HepG2 (cell line): ENCODE measurements around the gene PARD3. TPM values are rescaled to one million over a fixed set of nuclear protein-coding genes. Genes with fewer than 3 reads are reported as not detected.

ENCODE experiments used
- AHR ChIP-seq: IDR thresholded peaks from 2 replicates; pipeline ENCODE4 v1.6.1; 2018; ENCODE audit warnings: missing genetic modification reagents, missing compliant biosample characterization
- E2F2 ChIP-seq: sonication (generic); formaldehyde crosslinking; IDR thresholded peaks from 2 replicates; pipeline ENCODE4 v1.4.0; 2020; ENCODE audit warnings: missing genetic modification reagents, borderline replicate concordance
- ERF ChIP-seq: IDR thresholded peaks from 2 replicates; pipeline ENCODE4 v1.6.1; 2018; ENCODE audit warnings: missing biosample characterization, missing genetic modification reagents
- MATR3 ChIP-seq: sonication (generic); formaldehyde crosslinking; IDR thresholded peaks from 2 replicates; pipeline ENCODE4 v1.4.0; 2020; ENCODE audit warnings: missing genetic modification reagents
- MYNN ChIP-seq: sonication (generic); formaldehyde crosslinking; IDR thresholded peaks from 2 replicates; pipeline ENCODE4 v1.4.0; 2020; ENCODE audit warnings: mild to moderate bottlenecking, low read depth, missing genetic modification reagents
- PRDM10 ChIP-seq: sonication (generic); formaldehyde crosslinking; IDR thresholded peaks from 2 replicates; pipeline ENCODE4 v1.4.0; 2020; ENCODE audit warnings: low read depth, missing genetic modification reagents
- SMAD9 ChIP-seq: sonication (generic); formaldehyde crosslinking; IDR thresholded peaks from 2 replicates; pipeline ENCODE4 v1.5.1; 2020; ENCODE audit warnings: mild to moderate bottlenecking, missing genetic modification reagents
- SP140L ChIP-seq: sonication (generic); formaldehyde crosslinking; IDR thresholded peaks from 2 replicates; pipeline ENCODE4 v1.4.0; 2020; ENCODE audit warnings: missing genetic modification reagents, borderline replicate concordance
- ZNF12 ChIP-seq: sonication (generic); formaldehyde crosslinking; IDR thresholded peaks from 2 replicates; pipeline ENCODE4 v1.5.0; 2020; ENCODE audit warnings: missing genetic modification reagents
- ZNF687 ChIP-seq: sonication (generic); formaldehyde crosslinking; IDR thresholded peaks from 2 replicates; pipeline ENCODE4 v1.5.1; 2020; ENCODE audit warnings: mild to moderate bottlenecking, missing genetic modification reagents, moderate library complexity
- polyA plus RNA-seq, 8 experiments: library from polyadenylated mRNA; depleted of rRNA in 3 of 8; stranded (reverse) in 7 of 8; unstranded in 1 of 8; fragments of >200 nt; fragmentation: Illumina TruSeq in 4 of 8; extraction: Trizol in 4 of 8; gene quantifications; 2 replicates each; pipeline versions ENCODE4 v1.2.1 to v1.2.3, GENCODE V29; 2011 to 2016; ENCODE audit warnings: low read depth in 4 of 8, missing spikeins in 1 of 8, mixed read lengths in 1 of 8; ENCODE audit not compliant: insufficient read depth in 1 of 8
- total RNA-seq, 5 experiments: library from RNA; depleted of rRNA; stranded (reverse); fragments of >200 nt; fragmentation: Illumina TruSeq; extraction: Trizol; gene quantifications; 2 replicates each; pipeline ENCODE4 v1.2.3, GENCODE V29; 2016; ENCODE audit warnings: low read depth in 1 of 5
- TF ChIP-seq, protein P1 (sequence below): sonication (generic); formaldehyde crosslinking; IDR thresholded peaks from 2 replicates; pipeline ENCODE4 v1.4.0; 2020; ENCODE audit warnings: missing genetic modification reagents
- TF ChIP-seq, protein P2 (sequence below): sonication (generic); formaldehyde crosslinking; IDR thresholded peaks from 2 replicates; pipeline ENCODE4 v1.5.0; 2020; ENCODE audit warnings: mild to moderate bottlenecking, missing genetic modification reagents
- TF ChIP-seq, protein P3 (sequence below): sonication (generic); formaldehyde crosslinking; IDR thresholded peaks from 2 replicates; pipeline ENCODE4 v1.8.0; 2022; ENCODE audit warnings: mild to moderate bottlenecking, missing genetic modification reagents

PARD3 gene
- total and polyA plus RNA-seq, 2 of the 13 experiments (the other 11 are each of a cell fraction or from before 2014, with no cell fraction given) = 40.9 to 60.0 TPM

DNA sequence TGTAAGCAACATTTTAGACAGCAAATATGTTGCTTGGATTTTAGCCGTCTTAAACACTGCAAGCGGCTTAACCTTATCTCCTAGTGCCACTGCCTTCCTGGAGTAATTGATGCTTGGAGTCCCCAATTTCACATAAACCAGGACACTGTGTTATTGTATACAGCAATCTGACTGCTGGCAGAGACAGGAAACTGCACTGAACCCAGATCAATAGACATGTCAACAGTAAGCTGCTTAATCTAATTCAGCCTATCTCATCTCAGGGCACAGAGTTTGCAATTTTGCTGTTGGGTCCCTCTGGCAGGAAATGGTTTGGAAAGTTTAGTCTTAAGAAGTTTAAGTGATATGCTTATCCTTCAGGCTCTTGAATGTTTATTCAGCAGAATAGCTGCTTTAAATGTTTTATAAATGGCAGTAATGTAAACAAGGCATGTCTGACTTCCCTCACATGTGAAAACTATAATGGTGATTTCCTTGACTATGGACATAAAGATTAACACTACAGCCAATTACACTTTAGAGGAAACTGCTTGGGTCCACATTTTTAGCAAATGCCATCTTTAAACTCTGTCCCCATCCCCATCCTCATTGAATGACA, 598.6 kb downstream of the PARD3 start (continued):
- TF ChIP-seq ERF (CRISPR knock-in tag) (no peak), PRDM10 (CRISPR knock-in tag) (no peak), ZNF687 (CRISPR knock-in tag) (no peak), ZNF12 (CRISPR knock-in tag) (peak; percentile 34; the same call in 1 of the 2 replicates), MYNN (CRISPR knock-in tag) (no peak), E2F2 (CRISPR knock-in tag) (no peak), SMAD9 (CRISPR knock-in tag) (no peak), MATR3 (CRISPR knock-in tag) (no peak), AHR (CRISPR knock-in tag) (no peak), SP140L (CRISPR knock-in tag) (no peak)
- TF ChIP-seq, protein P1, sequence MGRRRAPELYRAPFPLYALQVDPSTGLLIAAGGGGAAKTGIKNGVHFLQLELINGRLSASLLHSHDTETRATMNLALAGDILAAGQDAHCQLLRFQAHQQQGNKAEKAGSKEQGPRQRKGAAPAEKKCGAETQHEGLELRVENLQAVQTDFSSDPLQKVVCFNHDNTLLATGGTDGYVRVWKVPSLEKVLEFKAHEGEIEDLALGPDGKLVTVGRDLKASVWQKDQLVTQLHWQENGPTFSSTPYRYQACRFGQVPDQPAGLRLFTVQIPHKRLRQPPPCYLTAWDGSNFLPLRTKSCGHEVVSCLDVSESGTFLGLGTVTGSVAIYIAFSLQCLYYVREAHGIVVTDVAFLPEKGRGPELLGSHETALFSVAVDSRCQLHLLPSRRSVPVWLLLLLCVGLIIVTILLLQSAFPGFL (CRISPR knock-in tag) = no peak
- TF ChIP-seq, protein P2, sequence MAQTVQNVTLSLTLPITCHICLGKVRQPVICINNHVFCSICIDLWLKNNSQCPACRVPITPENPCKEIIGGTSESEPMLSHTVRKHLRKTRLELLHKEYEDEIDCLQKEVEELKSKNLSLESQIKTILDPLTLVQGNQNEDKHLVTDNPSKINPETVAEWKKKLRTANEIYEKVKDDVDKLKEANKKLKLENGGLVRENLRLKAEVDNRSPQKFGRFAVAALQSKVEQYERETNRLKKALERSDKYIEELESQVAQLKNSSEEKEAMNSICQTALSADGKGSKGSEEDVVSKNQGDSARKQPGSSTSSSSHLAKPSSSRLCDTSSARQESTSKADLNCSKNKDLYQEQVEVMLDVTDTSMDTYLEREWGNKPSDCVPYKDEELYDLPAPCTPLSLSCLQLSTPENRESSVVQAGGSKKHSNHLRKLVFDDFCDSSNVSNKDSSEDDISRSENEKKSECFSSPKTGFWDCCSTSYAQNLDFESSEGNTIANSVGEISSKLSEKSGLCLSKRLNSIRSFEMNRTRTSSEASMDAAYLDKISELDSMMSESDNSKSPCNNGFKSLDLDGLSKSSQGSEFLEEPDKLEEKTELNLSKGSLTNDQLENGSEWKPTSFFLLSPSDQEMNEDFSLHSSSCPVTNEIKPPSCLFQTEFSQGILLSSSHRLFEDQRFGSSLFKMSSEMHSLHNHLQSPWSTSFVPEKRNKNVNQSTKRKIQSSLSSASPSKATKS (CRISPR knock-in tag) = no peak
- TF ChIP-seq, protein P3, sequence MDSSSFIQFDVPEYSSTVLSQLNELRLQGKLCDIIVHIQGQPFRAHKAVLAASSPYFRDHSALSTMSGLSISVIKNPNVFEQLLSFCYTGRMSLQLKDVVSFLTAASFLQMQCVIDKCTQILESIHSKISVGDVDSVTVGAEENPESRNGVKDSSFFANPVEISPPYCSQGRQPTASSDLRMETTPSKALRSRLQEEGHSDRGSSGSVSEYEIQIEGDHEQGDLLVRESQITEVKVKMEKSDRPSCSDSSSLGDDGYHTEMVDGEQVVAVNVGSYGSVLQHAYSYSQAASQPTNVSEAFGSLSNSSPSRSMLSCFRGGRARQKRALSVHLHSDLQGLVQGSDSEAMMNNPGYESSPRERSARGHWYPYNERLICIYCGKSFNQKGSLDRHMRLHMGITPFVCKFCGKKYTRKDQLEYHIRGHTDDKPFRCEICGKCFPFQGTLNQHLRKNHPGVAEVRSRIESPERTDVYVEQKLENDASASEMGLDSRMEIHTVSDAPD = peak; percentile 82
